ENCODE data around the gene RNF169.
"Not testable (repeated sequence)": the region's sequence is repeated elsewhere in the genome, so short reads cannot be mapped to it uniquely, and the experiment has no call there.

- TF ChIP-seq, protein P1, sequence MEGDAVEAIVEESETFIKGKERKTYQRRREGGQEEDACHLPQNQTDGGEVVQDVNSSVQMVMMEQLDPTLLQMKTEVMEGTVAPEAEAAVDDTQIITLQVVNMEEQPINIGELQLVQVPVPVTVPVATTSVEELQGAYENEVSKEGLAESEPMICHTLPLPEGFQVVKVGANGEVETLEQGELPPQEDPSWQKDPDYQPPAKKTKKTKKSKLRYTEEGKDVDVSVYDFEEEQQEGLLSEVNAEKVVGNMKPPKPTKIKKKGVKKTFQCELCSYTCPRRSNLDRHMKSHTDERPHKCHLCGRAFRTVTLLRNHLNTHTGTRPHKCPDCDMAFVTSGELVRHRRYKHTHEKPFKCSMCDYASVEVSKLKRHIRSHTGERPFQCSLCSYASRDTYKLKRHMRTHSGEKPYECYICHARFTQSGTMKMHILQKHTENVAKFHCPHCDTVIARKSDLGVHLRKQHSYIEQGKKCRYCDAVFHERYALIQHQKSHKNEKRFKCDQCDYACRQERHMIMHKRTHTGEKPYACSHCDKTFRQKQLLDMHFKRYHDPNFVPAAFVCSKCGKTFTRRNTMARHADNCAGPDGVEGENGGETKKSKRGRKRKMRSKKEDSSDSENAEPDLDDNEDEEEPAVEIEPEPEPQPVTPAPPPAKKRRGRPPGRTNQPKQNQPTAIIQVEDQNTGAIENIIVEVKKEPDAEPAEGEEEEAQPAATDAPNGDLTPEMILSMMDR (IDR thresholded peaks at IDR 0.05): not testable (repeated sequence)
- not testable (repeated sequence) for TF ChIP-seq POLR2A (IDR thresholded peaks at IDR 0.05)
Observed at GRCh38 chr11:74768172-74768651, 19.6 kb downstream of the RNF169 start.

All from breast epithelium (tissue), 3 donors.